Activated T-cell treated with anti-CD3 and anti-CD28 coated beads, Interleukin-2, amount 50 U/mL, for 24 hours (primary cell): ENCODE results near the gene TXNIP.
A peak's percentile ranks its signal among the peaks of the same experiment; 100 is the strongest.

Source experiments
- DNase-seq: peaks from one replicate; pipeline ENCODE4 v3.0.0-alpha.2; 2020
- H3K27ac Mint-ChIP-seq: 2 replicates; pipeline ENCODE4 v1.8.0; 2020; ENCODE audit warnings: mild to moderate bottlenecking, mixed read lengths
- H3K27me3 Mint-ChIP-seq: 2 replicates; pipeline ENCODE4 v1.8.0; 2020; ENCODE audit warnings: mixed read lengths
- H3K36me3 Mint-ChIP-seq: 2 replicates; pipeline ENCODE4 v1.8.0; 2020; ENCODE audit warnings: low read depth, mixed read lengths
- H3K4me1 Mint-ChIP-seq: 2 replicates; pipeline ENCODE4 v1.8.0; 2020; ENCODE audit warnings: low read depth, mixed read lengths
- H3K4me3 Mint-ChIP-seq: 2 replicates; pipeline ENCODE4 v1.8.0; 2020; ENCODE audit warnings: mild to moderate bottlenecking, moderate library complexity, mixed read lengths
- H3K9me3 Mint-ChIP-seq: 2 replicates; pipeline ENCODE4 v1.8.0; 2020; ENCODE audit warnings: mixed read lengths

Gene TXNIP

GRCh38 chr1:145967288-145967687 lies 29.1 kb downstream of the TXNIP start:
- Mint-ChIP-seq H3K4me3 (no peak overlapping the region), H3K36me3 (peaks cover 19% of the 10 kb centered on the region), H3K4me1 (peaks cover 41% of the 10 kb centered on the region), H3K27ac (no peak overlapping the region), H3K9me3 (peaks cover 4% of the 10 kb centered on the region), H3K27me3 (no peaks in the 10 kb centered on the region)
- no peak for DNase-seq

DNA sequence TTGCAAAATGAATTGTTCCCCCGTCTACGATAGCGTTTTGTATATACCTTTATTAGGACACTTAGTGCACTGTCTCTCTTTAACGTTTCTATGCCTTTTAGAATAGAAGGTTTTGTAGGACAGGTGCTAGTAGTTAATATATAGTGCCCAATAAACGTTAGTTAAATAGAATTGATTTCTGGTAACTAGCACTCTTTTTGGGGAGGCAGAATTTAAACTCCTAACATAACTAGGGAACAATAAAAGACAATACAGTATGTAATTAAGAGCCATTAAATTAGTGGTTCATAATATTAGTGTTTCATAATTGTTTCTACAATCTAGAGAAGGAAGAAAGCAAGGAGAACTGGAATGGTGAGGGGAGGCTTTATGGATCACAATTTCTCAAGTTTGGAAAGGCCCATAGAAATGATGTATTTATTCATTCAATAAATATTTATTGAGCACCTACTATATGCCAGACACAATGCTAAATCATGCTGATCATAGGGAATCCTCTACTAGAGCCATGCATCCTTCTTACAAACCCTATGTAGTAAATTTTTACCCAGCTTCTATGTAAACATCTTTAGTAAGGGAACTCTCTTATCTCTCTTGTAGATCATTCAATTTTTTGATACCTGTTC lies 31.1 kb downstream of the TXNIP start:
- H3K4me3 Mint-ChIP-seq = peak overlapping the region; percentile 96
- peaks cover 32% of the 10 kb centered on the region for H3K36me3 Mint-ChIP-seq
- H3K27ac Mint-ChIP-seq = peak overlapping the region; percentile 96
- no peaks in the 10 kb centered on the region for H3K27me3 Mint-ChIP-seq
- peaks cover 4% of the 10 kb centered on the region for H3K9me3 Mint-ChIP-seq
- no peak for DNase-seq
- peaks cover 56% of the 10 kb centered on the region for H3K4me1 Mint-ChIP-seq

- Mint-ChIP-seq H3K9me3 (peaks cover 4% of the 10 kb centered on the region), H3K27ac (peak within 1 kb of the TSS; percentile 96), H3K4me3 (peak within 1 kb of the TSS; percentile 96), H3K27me3 (no peaks in the 10 kb centered on the region), H3K4me1 (peaks cover 63% of the 10 kb centered on the region), H3K36me3 (peaks cover 32% of the 10 kb centered on the region)
- peak; percentile 90 for DNase-seq
These were observed 31.9 kb downstream of the TXNIP start, which contains the start of the genes ANKRD34A and POLR3GL for GRCh38 chr1:145964328-145965118. Gene ANKRD34A, minus strand, starts transcription at chr1:145964575. Its CDS starts 2,816 bp downstream, at chr1:145961759. Gene POLR3GL, plus strand, starts transcription at chr1:145964690. Its CDS starts 10,176 bp downstream, at chr1:145974866.

- peaks cover 72% of the 10 kb centered on the region for H3K4me1 Mint-ChIP-seq
- peak overlapping the region; percentile 96 for H3K27ac Mint-ChIP-seq
These were observed 32.9 kb downstream of the TXNIP start for GRCh38 chr1:145963265-145964019.

GRCh38 chr1:145962157-145963102 lies 33.9 kb downstream of the TXNIP start:
- peak overlapping the region; percentile 96 for H3K4me3 Mint-ChIP-seq
- H3K4me1 Mint-ChIP-seq = peaks cover 73% of the 10 kb centered on the region
- no peaks in the 10 kb centered on the region for H3K27me3 Mint-ChIP-seq
- peak overlapping the region; percentile 96 for H3K27ac Mint-ChIP-seq
- DNase-seq = peak; percentile 73
- H3K36me3 Mint-ChIP-seq = peaks cover 24% of the 10 kb centered on the region
- H3K9me3 Mint-ChIP-seq = peaks cover 2% of the 10 kb centered on the region

More at GRCh38 chr1:145963265-145964019, 32.9 kb downstream of the TXNIP start:
- DNase-seq = no peak
- Mint-ChIP-seq H3K27me3 (no peaks in the 10 kb centered on the region), H3K9me3 (peaks cover 4% of the 10 kb centered on the region), H3K4me3 (peak overlapping the region; percentile 96), H3K36me3 (peaks cover 29% of the 10 kb centered on the region)

GRCh38 chr1:145961425-145962156 lies 34.8 kb downstream of the TXNIP start:
- H3K4me1 Mint-ChIP-seq = peaks cover 72% of the 10 kb centered on the region
- peak; percentile 81 for DNase-seq

GRCh38 chr1:145961109-145961424 lies 35.3 kb downstream of the TXNIP start:
- Mint-ChIP-seq H3K27ac (peak overlapping the region; percentile 93), H3K9me3 (no peaks in the 10 kb centered on the region), H3K36me3 (peaks cover 28% of the 10 kb centered on the region), H3K27me3 (no peaks in the 10 kb centered on the region), H3K4me3 (peak overlapping the region; percentile 96), H3K4me1 (peaks cover 76% of the 10 kb centered on the region)
- DNase-seq = no peak

More at GRCh38 chr1:145961425-145962156, 34.8 kb downstream of the TXNIP start:
- Mint-ChIP-seq H3K36me3 (peaks cover 28% of the 10 kb centered on the region), H3K27ac (peak overlapping the region; percentile 93), H3K4me3 (peak overlapping the region; percentile 96), H3K27me3 (no peaks in the 10 kb centered on the region), H3K9me3 (no peaks in the 10 kb centered on the region)

DNA sequence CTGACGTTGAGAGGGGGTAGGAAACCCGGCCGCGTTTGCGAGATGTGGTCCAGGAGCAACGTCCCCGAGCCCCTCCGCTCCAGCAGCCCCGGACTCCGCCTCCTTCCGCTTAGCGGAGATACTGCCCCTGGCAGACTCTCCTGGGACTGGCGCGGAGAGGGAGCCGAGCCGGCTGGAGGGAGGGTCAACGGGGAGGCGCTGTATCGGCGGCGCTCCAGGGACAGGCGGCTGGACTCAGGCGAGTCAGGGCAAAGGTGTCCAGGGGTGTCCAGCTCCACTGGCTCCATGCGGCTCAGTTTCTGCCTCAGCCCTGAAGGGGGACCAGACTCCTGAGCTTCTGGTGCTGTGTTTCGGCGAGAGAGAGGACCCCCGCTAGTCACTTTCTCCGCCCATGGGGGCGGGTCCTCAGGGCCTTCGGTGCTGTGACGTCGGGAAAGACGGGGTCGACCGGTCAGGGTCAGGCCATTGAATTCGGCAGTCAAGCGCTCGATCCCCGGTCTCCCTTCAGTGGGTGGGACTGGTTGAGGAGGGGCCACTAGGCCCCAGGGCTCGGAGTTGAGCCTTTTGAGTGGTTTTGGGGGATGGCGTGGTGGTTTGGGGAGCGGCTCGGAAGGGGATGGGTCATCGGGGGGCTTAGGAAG lies 35.8 kb downstream of the TXNIP start:
- peaks cover 28% of the 10 kb centered on the region for H3K36me3 Mint-ChIP-seq
- H3K27ac Mint-ChIP-seq = peak overlapping the region; percentile 93
- H3K4me3 Mint-ChIP-seq = peak overlapping the region; percentile 96
- H3K4me1 Mint-ChIP-seq = peaks cover 79% of the 10 kb centered on the region
- no peaks in the 10 kb centered on the region for H3K9me3 Mint-ChIP-seq
- DNase-seq = peak; percentile 72
- no peaks in the 10 kb centered on the region for H3K27me3 Mint-ChIP-seq

DNA sequence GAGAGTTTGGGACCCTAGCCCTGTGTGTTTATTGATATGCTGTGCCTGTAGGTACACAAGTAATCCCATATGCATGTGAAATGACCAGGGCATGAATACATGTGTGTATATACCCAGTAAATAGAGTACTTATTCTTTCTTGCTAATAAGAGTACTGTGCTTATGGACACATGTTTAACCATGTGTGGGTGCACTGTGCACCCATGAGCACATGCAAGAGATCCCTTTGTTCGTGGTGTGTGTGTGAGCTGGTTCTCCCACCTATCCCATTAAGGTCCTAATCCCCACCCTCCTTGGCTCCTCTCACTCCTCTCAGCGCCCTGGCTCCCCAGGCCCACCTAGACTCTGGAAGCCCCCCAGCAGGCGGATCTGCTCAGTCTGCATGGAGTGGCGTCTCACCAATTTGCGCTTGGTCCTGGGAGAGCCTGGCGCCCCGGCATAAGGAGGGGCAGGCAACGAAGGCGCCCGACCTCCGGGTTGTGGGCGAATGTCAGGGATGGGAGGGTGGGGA lies 36.4 kb downstream of the TXNIP start:
- Mint-ChIP-seq H3K27ac (no peak overlapping the region), H3K36me3 (peaks cover 32% of the 10 kb centered on the region)

GRCh38 chr1:145959333-145959732 lies 37.0 kb downstream of the TXNIP start:
- Mint-ChIP-seq H3K4me3 (peak overlapping the region; percentile 96), H3K4me1 (peaks cover 83% of the 10 kb centered on the region), H3K36me3 (peaks cover 29% of the 10 kb centered on the region), H3K9me3 (no peaks in the 10 kb centered on the region), H3K27ac (peak overlapping the region; percentile 45), H3K27me3 (no peaks in the 10 kb centered on the region)
- DNase-seq = no peak

More for the DNA sequence above, 36.4 kb downstream of the TXNIP start:
- peak; percentile 47 for DNase-seq
- Mint-ChIP-seq H3K27me3 (no peaks in the 10 kb centered on the region), H3K9me3 (no peaks in the 10 kb centered on the region), H3K4me3 (peak overlapping the region; percentile 96), H3K4me1 (peaks cover 79% of the 10 kb centered on the region)

GRCh38 chr1:145958734-145959133 lies 37.6 kb downstream of the TXNIP start:
- no peak overlapping the region for H3K4me3 Mint-ChIP-seq
- H3K4me1 Mint-ChIP-seq = peaks cover 82% of the 10 kb centered on the region
- H3K27me3 Mint-ChIP-seq = no peaks in the 10 kb centered on the region

DNA sequence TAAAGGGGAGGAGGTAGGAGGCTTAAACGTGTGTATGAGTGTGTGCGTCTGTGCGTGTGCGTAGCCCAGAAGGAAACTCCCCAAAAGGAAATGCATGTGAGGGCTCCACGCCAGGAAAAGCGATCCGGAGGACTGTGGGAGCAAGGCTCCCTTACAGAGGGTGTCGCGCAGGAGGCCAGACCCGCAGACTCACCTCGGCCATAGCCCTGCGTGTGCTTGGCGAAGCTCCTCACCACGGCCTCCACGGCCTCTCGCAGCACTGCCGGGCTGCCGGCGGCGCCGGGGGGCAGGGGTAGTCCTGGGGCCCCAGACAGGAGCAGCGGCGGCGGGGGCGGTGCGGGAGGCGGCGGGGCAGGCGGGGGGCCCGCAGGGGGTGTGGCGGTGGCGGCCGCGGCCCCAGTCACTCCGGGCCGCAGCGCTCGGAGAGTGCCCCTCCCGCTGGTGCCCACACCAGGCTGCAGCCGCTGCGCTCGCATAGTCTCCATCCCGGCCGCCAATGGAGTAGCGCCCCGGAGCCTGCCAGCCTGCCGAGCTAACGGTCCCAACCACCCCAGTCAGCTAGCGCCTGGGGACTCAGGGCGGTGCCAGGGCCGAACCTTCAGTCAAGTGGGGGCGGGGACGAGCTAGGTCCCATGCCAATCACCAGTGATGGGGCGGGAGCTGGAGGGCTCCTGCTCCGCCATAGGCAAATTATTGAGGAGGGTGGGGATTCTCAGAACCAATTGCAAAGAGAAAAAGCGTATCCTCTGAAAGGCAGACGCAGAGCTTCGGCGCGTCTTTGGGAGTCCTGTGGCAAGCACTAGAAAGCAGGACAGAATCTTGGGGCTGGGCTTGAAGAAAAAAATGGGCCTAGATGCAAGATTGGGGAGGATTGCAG lies 38.7 kb downstream of the TXNIP start, which contains the start of gene LIX1L:
Gene LIX1L (minus strand): TSS at position 575 of the 877 bp plus-strand sequence. CDS start 90 bp downstream, at position 485.
- Mint-ChIP-seq H3K27me3 (no peaks in the 10 kb centered on the region), H3K36me3 (peaks cover 36% of the 10 kb centered on the region), H3K4me3 (peak within 1 kb of the TSS; percentile 81), H3K9me3 (no peaks in the 10 kb centered on the region), H3K4me1 (peaks cover 78% of the 10 kb centered on the region), H3K27ac (peak within 1 kb of the TSS; percentile 84)
- DNase-seq = peak; percentile 95

More at GRCh38 chr1:145958734-145959133, 37.6 kb downstream of the TXNIP start:
- Mint-ChIP-seq H3K36me3 (peaks cover 27% of the 10 kb centered on the region), H3K9me3 (no peaks in the 10 kb centered on the region), H3K27ac (no peak overlapping the region)
- DNase-seq = no peak
